Measurements from ENCODE around the gene LZIC. TPM values are rescaled to one million over a fixed set of nuclear protein-coding genes. Genes with fewer than 3 reads are reported as not detected.

The LZIC gene
- total and polyA plus RNA-seq, 2 of the 8 experiments (the other 6 are each of a cell fraction or from before 2014, with no cell fraction given): 4.8 to 20.3 TPM

DNA sequence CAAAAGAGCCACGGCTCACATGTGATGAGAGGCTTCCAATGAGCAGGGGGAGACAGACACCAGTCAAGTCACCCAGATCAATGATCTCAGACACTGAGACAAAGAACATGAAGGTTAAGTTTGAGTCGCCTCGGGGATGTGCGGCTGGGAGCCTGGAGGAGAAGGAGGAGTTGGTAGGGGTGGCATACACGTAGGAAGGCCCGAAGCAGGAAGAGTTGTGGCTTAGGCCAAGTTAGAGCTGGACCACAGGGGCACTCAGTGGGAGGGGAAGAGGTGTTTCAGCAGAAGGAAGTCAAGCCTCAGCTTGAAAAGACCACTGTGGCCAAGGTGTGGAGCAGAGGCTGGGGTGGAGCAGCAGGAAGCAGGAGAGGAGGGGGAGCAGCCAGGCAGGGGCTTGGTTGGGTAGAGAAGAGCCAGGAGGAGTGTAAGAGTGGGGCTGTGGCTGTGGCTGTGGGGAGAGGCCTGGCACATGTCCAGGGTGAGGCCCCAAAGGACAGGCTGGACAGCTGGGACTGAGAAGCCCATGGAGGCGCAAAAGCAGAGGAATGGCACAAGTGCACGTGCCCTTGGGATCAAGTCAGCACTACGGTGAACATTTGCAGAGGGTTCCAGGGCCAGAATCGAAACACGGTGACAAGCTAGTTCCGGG lies 60.8 kb downstream of the LZIC start:
- H3K23me2 ChIP-seq (ENCODE audit: low read depth, low read length): no peaks in the 10 kb centered on the region
- H3K23ac ChIP-seq (ENCODE audit: insufficient read length): no peak overlapping the region
- H3K9me3 ChIP-seq (ENCODE audit: insufficient read depth in 2 of 2, low read depth in 1 of 2, low read length in 1 of 2): no peaks in the 10 kb centered on the region
- no peak overlapping the region for H2AFZ ChIP-seq (ENCODE audit: low read length)
- H2BK5ac ChIP-seq (ENCODE audit: low read depth, low read length): no peak overlapping the region; the same call in 1 of the 2 replicates
- POLR2A ChIA-PET (ENCODE audit: partially characterized antibody): interaction anchor here (1.0 to 1.3 kb wide), 3 partner anchors 8 to 61 kb away, joined by 3 to 8 read pairs (median 3); partner anchors contain the start of genes LZIC and NMNAT1
- H4K8ac ChIP-seq (ENCODE audit: extremely low read depth, insufficient read depth, low read length): no peak overlapping the region; the same call in 1 of the 2 replicates
- FAIRE-seq: no peak
- H2BK20ac ChIP-seq (ENCODE audit: low read length): no peak overlapping the region
- no peak overlapping the region for H2BK12ac ChIP-seq (ENCODE audit: low read depth, low read length)
- H2AK5ac ChIP-seq (ENCODE audit: low read depth, low read length): no peak overlapping the region
- H3K79me2 ChIP-seq (ENCODE audit: control insufficient read depth in 1 of 2, insufficient read depth in 2 of 2, low read length in 2 of 2): no peaks in the 10 kb centered on the region
- no peak overlapping the region for H2BK15ac ChIP-seq (ENCODE audit: low read length)
- H3K4ac ChIP-seq (replicated peaks; ENCODE audit: insufficient read length, low read depth, low read length): no peak overlapping the region
- H3K4me3 ChIP-seq (ENCODE audit: extremely low read depth in 1 of 4, insufficient read depth in 2 of 4, low read depth in 3 of 4, low read length in 4 of 4): no peak overlapping the region
- no peak overlapping the region for H3K27ac ChIP-seq (ENCODE audit: low read depth, low read length)
- H3K4me1 ChIP-seq (replicated peaks in 1 of 4; ENCODE audit: control insufficient read depth in 3 of 4, insufficient read depth in 4 of 4, low read length in 3 of 4): peaks cover 0 to 7% (median 2%) of the 10 kb centered on the region in 4 experiments; a peak in 1 of 7 replicates
- H3K4me2 ChIP-seq (ENCODE audit: insufficient read depth in 1 of 2, low read depth in 2 of 2, low read length in 2 of 2): no peak overlapping the region
- DNase-seq (ENCODE audit: low read depth in 1 of 2, low spot score in 2 of 2): no peak
- no peaks in the 10 kb centered on the region for H3K36me3 ChIP-seq (ENCODE audit: control insufficient read depth in 2 of 4, insufficient read depth in 4 of 4, low read length in 3 of 4)
- no peak overlapping the region for H2BK120ac ChIP-seq (replicated peaks; ENCODE audit: low read depth, low read length)
- H4K5ac ChIP-seq (ENCODE audit: insufficient read length, low read depth, low read length): no peak overlapping the region
- H3K79me1 ChIP-seq (ENCODE audit: low read depth, low read length): no peaks in the 10 kb centered on the region; the same call in 1 of the 2 replicates
- H3K18ac ChIP-seq (ENCODE audit: extremely low read depth, low read length): no peak overlapping the region
- CTCF ChIA-PET (ENCODE audit: partially characterized antibody): interaction anchor here (1.0 to 4.1 kb wide), 6 partner anchors 9 to 180 kb away, joined by 3 to 27 read pairs (median 5); no protein-coding TSS in a partner anchor
- H4K91ac ChIP-seq (replicated peaks; ENCODE audit: insufficient read length, low read length): no peak overlapping the region
- H3K9ac ChIP-seq (replicated peaks in 1 of 4; ENCODE audit: extremely low read depth in 1 of 4, low read depth in 3 of 4, low read length in 3 of 4): no peak overlapping the region
- 86% methylated on average over 12 of the region's 12 CpGs; no CpG with 5 or more reads in 1 of the 2 experiments for WGBS, 2 experiments (ENCODE audit: extremely low coverage in 1 of 2, insufficient coverage in 1 of 2, insufficient read length in 1 of 2, insufficient replicate concordance in 2 of 2, low coverage in 1 of 2, low lambda C conversion rate in 2 of 2, missing lambda C conversion rate in 1 of 2)
- H4K20me1 ChIP-seq (replicated peaks in 1 of 2; ENCODE audit: control insufficient read depth in 1 of 2, insufficient read depth in 2 of 2, low read length in 2 of 2): peaks cover 0 to 2% of the 10 kb centered on the region in 2 experiments
- H3K56ac ChIP-seq (replicated peaks; ENCODE audit: insufficient read length, low read depth, low read length): no peak overlapping the region
- no peak overlapping the region for H3K14ac ChIP-seq (ENCODE audit: insufficient read length)
- no peaks in the 10 kb centered on the region for H3K27me3 ChIP-seq (replicated peaks in 1 of 4; ENCODE audit: control insufficient read depth in 3 of 4, extremely low read depth in 1 of 4, insufficient read depth in 3 of 4, low read length in 3 of 4)
- TF ChIP-seq KDM1A (IDR thresholded peaks at IDR 0.05; ENCODE audit: borderline replicate concordance, low read length) (no peak), RNF2 (IDR thresholded peaks at IDR 0.05; ENCODE audit: borderline replicate concordance, low read depth, low read length, missing control alignments, poor library complexity, severe bottlenecking) (no peak), RBBP5 (IDR thresholded peaks at IDR 0.05; ENCODE audit: borderline replicate concordance, low read depth, low read length) (no peak), CBX8 (IDR thresholded peaks at IDR 0.05; ENCODE audit: borderline replicate concordance, low read depth, low read length) (no peak)
